Panc1 (cell line): ENCODE results near the gene ADAT1. TPM values are rescaled to one million over a fixed set of nuclear protein-coding genes. Genes with fewer than 3 reads are reported as not detected.

ENCODE experiments used
- ATAC-seq: fragments of 200-7000 bp; cut with Tn5 transposase; 2 replicates; pipeline ENCODE4 v1.9.1; 2020; ENCODE audit warnings: mild to moderate bottlenecking, moderate library complexity
- BruUV-seq: library from RNA; stranded (reverse); fragments of 400-500 nt; replicated peaks from 2 replicates; lab custom pipeline; 2021; lab: Mats Ljungman, UMichigan
- CTCF ChIA-PET: fragments of 300-600 bp; sonication (Branson Sonifier 250); formaldehyde crosslinking; loops from one replicate; lab custom pipeline; 2022; ENCODE audit warnings: antibody characterized with exemption; lab: Charles Lee
- POLR2A ChIA-PET: fragments of 300-600 bp; sonication (Branson Sonifier 250); formaldehyde crosslinking; loops from one replicate; lab custom pipeline; 2022; ENCODE audit warnings: antibody characterized with exemption; lab: Charles Lee
- DNase-seq: peaks from one replicate; pipeline ENCODE4 v3.0.0-alpha.2; 2010; ENCODE audit warnings: low read depth, low spot score
- H3K27ac ChIP-seq: 2 replicates; pipeline ENCODE4 v1.5.1; 2011; ENCODE audit warnings: mild to moderate bottlenecking, low read length, inconsistent platforms
- H3K27me3 ChIP-seq: fragments of 200-500 bp; sonication (Bioruptor generic); 2 replicates; pipeline ENCODE4 v1.6.0; 2014; ENCODE audit warnings: low read length, inconsistent platforms; ENCODE audit not compliant: control insufficient read depth, insufficient read depth
- H3K36me3 ChIP-seq: fragments of 200-500 bp; sonication (Bioruptor generic); 2 replicates; pipeline ENCODE4 v1.5.1; 2014; ENCODE audit warnings: inconsistent platforms, mild to moderate bottlenecking, low read length, moderate library complexity; ENCODE audit not compliant: control insufficient read depth, insufficient read depth
- H3K4me1 ChIP-seq: 2 replicates; pipeline ENCODE4 v1.5.1; 2011; ENCODE audit warnings: inconsistent platforms, mild to moderate bottlenecking, low read length, moderate library complexity; ENCODE audit not compliant: control insufficient read depth, insufficient read depth
- H3K4me3 ChIP-seq, 2 experiments: 2 replicates each; pipeline ENCODE4 v1.5.1; 2011 to 2012; ENCODE audit warnings: low read depth in 2 of 2, low read length in 2 of 2, mild to moderate bottlenecking in 2 of 2, inconsistent platforms in 1 of 2, moderate library complexity in 1 of 2
- H3K9me3 ChIP-seq: fragments of 200-500 bp; sonication (Bioruptor generic); 2 replicates; pipeline ENCODE4 v1.5.1; 2014; ENCODE audit warnings: low read depth, mild to moderate bottlenecking, inconsistent platforms, low read length, moderate library complexity; ENCODE audit not compliant: control insufficient read depth, insufficient read depth
- CTCF ChIP-seq: fragments of 450-650 bp; IDR thresholded peaks from 2 replicates; pipeline ENCODE4 v1.5.1; 2017; ENCODE audit warnings: mild to moderate bottlenecking
- POLR2AphosphoS5 ChIP-seq: IDR thresholded peaks from 2 replicates; pipeline ENCODE4 v1.6.1; 2012; ENCODE audit warnings: mild to moderate bottlenecking, low read depth, low read length, moderate library complexity
- REST ChIP-seq, 2 experiments: IDR thresholded peaks; 2 replicates each; pipeline ENCODE4 v1.6.1; 2011 to 2012; ENCODE audit warnings: low read depth in 2 of 2, control low read depth in 1 of 2, low read length in 1 of 2, mild to moderate bottlenecking in 1 of 2, moderate library complexity in 1 of 2; ENCODE audit not compliant: insufficient read depth in 1 of 2
- SIN3A ChIP-seq: IDR thresholded peaks from 2 replicates; pipeline ENCODE4 v1.6.1; 2012; ENCODE audit warnings: low read depth, mild to moderate bottlenecking, low read length, moderate library complexity, borderline replicate concordance; ENCODE audit not compliant: insufficient read depth
- TCF7L2 ChIP-seq: IDR thresholded peaks from 2 replicates; pipeline ENCODE4 v1.6.1; 2011; ENCODE audit warnings: mild to moderate bottlenecking, low read depth, low read length, inconsistent platforms
- in situ Hi-C: cut with HindIII; loops from 2 replicates; pipeline ENCODE4 v1.10.0; 2016; ENCODE audit warnings: low sequenced_read_pairs, low pct_unique_long_range_greater_than_20kb
- intact Hi-C: fragments of 100-400 bp; cut with micrococcal nuclease; formaldehyde crosslinking; loops from one replicate; pipeline ENCODE4 v1.10.0; 2022; ENCODE audit not compliant: unreplicated experiment
- total RNA-seq: library from RNA; stranded (reverse); gene quantifications from one replicate; pipeline ENCODE4 v1.2.1, GENCODE V29; 2021; ENCODE audit not compliant: unreplicated experiment

ADAT1 gene
- total RNA-seq, 1 experiment from 2014 or later, result 46.8 TPM

GRCh38 chr16:75566040-75566757, 56.9 kb downstream of the ADAT1 start, which contains the start of gene GABARAPL2:
GABARAPL2 (plus strand) TSS chr16:75566379; CDS start chr16:75566487, 108 bp downstream.
- BruUV-seq, result no TSS peak
- CTCF ChIA-PET, result interaction anchor here (0.6 to 0.7 kb wide), 2 partner anchors 49 kb away, joined by 3 read pairs; no protein-coding TSS in a partner anchor
- no peaks in the 10 kb centered on the region; the same call in 1 of the 2 replicates for H3K36me3 ChIP-seq
- H3K27ac ChIP-seq, result peak within 1 kb of the TSS; percentile 70
- peak within 1 kb of the TSS; percentile 81 to 93 for H3K4me3 ChIP-seq
- H3K4me1 ChIP-seq, result no peaks in the 10 kb centered on the region
- intact Hi-C loops, result no loop called here
- POLR2A ChIA-PET, result interaction anchor here (0.7 kb wide), 1 partner anchor 1987 kb away, joined by 3 read pairs; no protein-coding TSS in a partner anchor
- TF ChIP-seq REST (IDR thresholded peaks at IDR 0.05; ENCODE audit: insufficient read depth in 1 of 2, low read depth in 2 of 2, low read length in 1 of 2) (no peak), SIN3A (no peak), POLR2AphosphoS5 (peak; percentile 42; the same call in 1 of the 2 replicates), CTCF (no peak), TCF7L2 (no peak)
- in situ Hi-C loops, result no loop called here
- H3K9me3 ChIP-seq, result no peaks in the 10 kb centered on the region
- no peak for DNase-seq
- H3K27me3 ChIP-seq, result peaks cover 8% of the 10 kb centered on the region
- peak; percentile 92 for ATAC-seq

- peaks cover 8% of the 10 kb centered on the region for H3K27me3 ChIP-seq
- intact Hi-C loops (no loop called here), in situ Hi-C loops (no loop called here)
- no peaks in the 10 kb centered on the region; the same call in 1 of the 2 replicates for H3K36me3 ChIP-seq
- POLR2A ChIA-PET, result interaction anchor here (0.9 kb wide), 1 partner anchor 9 kb away, joined by 3 read pairs; the partner anchor contains the start of gene TMEM231
- H3K9me3 ChIP-seq, result no peaks in the 10 kb centered on the region
- H3K4me3 ChIP-seq, result peak overlapping the region; percentile 81 to 93
- peak overlapping the region; percentile 4; the same call in 1 of the 2 replicates for H3K27ac ChIP-seq
- no peak for TF ChIP-seq SIN3A
- TF ChIP-seq TCF7L2, result no peak
- TF ChIP-seq POLR2AphosphoS5, result no peak
- no peak for TF ChIP-seq CTCF
- no peak for TF ChIP-seq REST (IDR thresholded peaks at IDR 0.05; ENCODE audit: insufficient read depth in 1 of 2, low read depth in 2 of 2, low read length in 1 of 2)
- no peaks in the 10 kb centered on the region for H3K4me1 ChIP-seq
- no peak for ATAC-seq
- CTCF ChIA-PET, result no interaction called here
- DNase-seq, result no peak
- no TSS peak for BruUV-seq
These were observed 57.4 kb downstream of the ADAT1 start for GRCh38 chr16:75565640-75566039.
